Dermis blood vessel endothelial cell (primary cell): ENCODE measurements around the gene FIP1L1. TPM values are rescaled to one million over a fixed set of nuclear protein-coding genes. Genes with fewer than 3 reads are reported as not detected.

Experiments
- DNase-seq: peaks from one replicate; pipeline ENCODE4 v3.0.0; 2010
- total RNA-seq: library from RNA; depleted of rRNA; stranded (reverse); fragments of >200 nt; gene quantifications from 2 replicates; pipeline ENCODE4 v1.2.3, GENCODE V29; 2014

FIP1L1 gene
- total RNA-seq, 1 donor from 2014 or later: 60.4 TPM

- no peak for DNase-seq
Measured at GRCh38 chr4:53476232-53477037, 99.0 kb downstream of the FIP1L1 start.

- DNase-seq: no peak
Measured at GRCh38 chr4:53477038-53477565, 99.7 kb downstream of the FIP1L1 start.

GRCh38 chr4:53477636-53478035 is 100.2 kb downstream of the FIP1L1 start:
- DNase-seq: no peak

GRCh38 chr4:53478671-53479456 is 101.4 kb downstream of the FIP1L1 start:
- DNase-seq: peak; percentile 11

- no peak for DNase-seq
Measured at GRCh38 chr4:53479736-53480525, 102.5 kb downstream of the FIP1L1 start.

GRCh38 chr4:53480909-53481308 is 103.5 kb downstream of the FIP1L1 start:
- DNase-seq: no peak

GRCh38 chr4:53481586-53481985 is 104.1 kb downstream of the FIP1L1 start:
- no peak for DNase-seq

- DNase-seq: no peak
Measured at GRCh38 chr4:53483250-53483649, 105.8 kb downstream of the FIP1L1 start.

GRCh38 chr4:53484911-53485657 is 107.6 kb downstream of the FIP1L1 start:
- no peak for DNase-seq

GRCh38 chr4:53485658-53486040 is 108.2 kb downstream of the FIP1L1 start:
- no peak for DNase-seq

GRCh38 chr4:53487766-53488165 is 110.3 kb downstream of the FIP1L1 start:
- DNase-seq: no peak

GRCh38 chr4:53489279-53489889 is 111.9 kb downstream of the FIP1L1 start:
- peak; percentile 21 for DNase-seq

- DNase-seq: no peak
Measured at GRCh38 chr4:53490161-53490956, 112.9 kb downstream of the FIP1L1 start.

GRCh38 chr4:53490965-53491622 is 113.7 kb downstream of the FIP1L1 start:
- DNase-seq: peak; percentile 83

GRCh38 chr4:53494851-53495250 is 117.4 kb downstream of the FIP1L1 start:
- DNase-seq: no peak

- no peak for DNase-seq
Measured at GRCh38 chr4:53497487-53498244, 120.2 kb downstream of the FIP1L1 start.

GRCh38 chr4:53498706-53499105 is 121.3 kb downstream of the FIP1L1 start:
- DNase-seq: no peak

- DNase-seq: no peak
Measured at GRCh38 chr4:53499791-53500190, 122.3 kb downstream of the FIP1L1 start.

- DNase-seq: no peak
Measured at GRCh38 chr4:53500546-53500945, 123.1 kb downstream of the FIP1L1 start.
